ENCODE results near the gene KRT7.

Gene KRT7

GRCh38 chr12:52232674-52233461, at the start of gene KRT7:
TSS of gene KRT7 (plus strand) at chr12:52233243. CDS start at chr12:52233297, 54 bp downstream.
- no peak for DNase-seq (ENCODE audit: low read depth in 2 of 2)

- no peak for DNase-seq (ENCODE audit: low read depth in 2 of 2)
Measured at GRCh38 chr12:52183544-52183910, 49.5 kb upstream of the KRT7 start.

- DNase-seq (ENCODE audit: low read depth in 2 of 2): no peak
Measured at GRCh38 chr12:52183971-52184370, 49.1 kb upstream of the KRT7 start.

DNA sequence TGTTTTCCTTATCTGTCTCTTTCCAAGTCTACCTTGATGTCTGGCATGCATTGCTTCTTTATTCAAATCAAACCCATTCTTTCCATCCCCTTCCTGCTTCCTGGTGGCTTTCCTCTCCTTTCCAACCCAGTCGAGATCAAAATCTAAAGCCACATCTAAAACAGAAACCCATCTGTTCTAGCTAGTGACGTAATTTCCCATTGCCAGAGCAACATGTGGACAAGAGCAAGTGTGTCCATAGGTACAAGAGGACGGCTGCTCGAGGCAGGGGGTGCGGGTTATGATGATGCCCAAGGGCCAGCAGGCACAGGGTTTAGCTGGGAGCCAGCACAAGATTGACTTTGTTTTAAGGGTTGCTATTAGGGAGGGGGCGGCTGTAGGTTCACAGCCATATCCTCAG, 48.2 kb upstream of the KRT7 start:
- no peak for DNase-seq (ENCODE audit: low read depth in 2 of 2)

- DNase-seq (ENCODE audit: low read depth in 2 of 2): no peak
Measured at GRCh38 chr12:52185400-52185967, 47.6 kb upstream of the KRT7 start.

- DNase-seq (ENCODE audit: low read depth in 2 of 2): no peak
Measured at GRCh38 chr12:52186118-52186840, 46.8 kb upstream of the KRT7 start.

- no peak for DNase-seq (ENCODE audit: low read depth in 2 of 2)
Measured at GRCh38 chr12:52187206-52187605, 45.8 kb upstream of the KRT7 start.

DNA sequence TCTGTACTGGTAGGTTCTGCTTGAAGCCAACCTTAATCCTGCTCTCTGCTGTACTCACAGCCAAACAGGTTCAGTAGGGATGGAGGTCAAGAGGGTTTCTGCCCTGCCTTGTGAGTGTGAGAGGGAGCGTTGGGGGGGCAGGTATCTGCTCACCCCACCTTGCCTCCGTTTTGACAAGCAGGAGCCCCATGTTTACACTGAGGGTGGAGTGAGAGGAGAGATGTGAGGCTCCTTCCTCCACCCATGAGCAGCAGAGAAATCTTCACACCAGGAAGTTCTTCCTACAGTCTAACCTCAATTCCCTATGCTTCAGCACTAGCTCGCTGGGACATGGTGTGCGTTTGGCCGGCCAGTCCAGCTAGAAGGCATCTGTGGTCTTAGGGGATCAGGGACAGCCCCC, 45.4 kb upstream of the KRT7 start:
- no peak for DNase-seq (ENCODE audit: low read depth in 2 of 2)

GRCh38 chr12:52188658-52189057, 44.4 kb upstream of the KRT7 start:
- DNase-seq (ENCODE audit: low read depth in 2 of 2): no peak

- DNase-seq (ENCODE audit: low read depth in 2 of 2): no peak
Measured at GRCh38 chr12:52189376-52190174, 43.5 kb upstream of the KRT7 start.

DNA sequence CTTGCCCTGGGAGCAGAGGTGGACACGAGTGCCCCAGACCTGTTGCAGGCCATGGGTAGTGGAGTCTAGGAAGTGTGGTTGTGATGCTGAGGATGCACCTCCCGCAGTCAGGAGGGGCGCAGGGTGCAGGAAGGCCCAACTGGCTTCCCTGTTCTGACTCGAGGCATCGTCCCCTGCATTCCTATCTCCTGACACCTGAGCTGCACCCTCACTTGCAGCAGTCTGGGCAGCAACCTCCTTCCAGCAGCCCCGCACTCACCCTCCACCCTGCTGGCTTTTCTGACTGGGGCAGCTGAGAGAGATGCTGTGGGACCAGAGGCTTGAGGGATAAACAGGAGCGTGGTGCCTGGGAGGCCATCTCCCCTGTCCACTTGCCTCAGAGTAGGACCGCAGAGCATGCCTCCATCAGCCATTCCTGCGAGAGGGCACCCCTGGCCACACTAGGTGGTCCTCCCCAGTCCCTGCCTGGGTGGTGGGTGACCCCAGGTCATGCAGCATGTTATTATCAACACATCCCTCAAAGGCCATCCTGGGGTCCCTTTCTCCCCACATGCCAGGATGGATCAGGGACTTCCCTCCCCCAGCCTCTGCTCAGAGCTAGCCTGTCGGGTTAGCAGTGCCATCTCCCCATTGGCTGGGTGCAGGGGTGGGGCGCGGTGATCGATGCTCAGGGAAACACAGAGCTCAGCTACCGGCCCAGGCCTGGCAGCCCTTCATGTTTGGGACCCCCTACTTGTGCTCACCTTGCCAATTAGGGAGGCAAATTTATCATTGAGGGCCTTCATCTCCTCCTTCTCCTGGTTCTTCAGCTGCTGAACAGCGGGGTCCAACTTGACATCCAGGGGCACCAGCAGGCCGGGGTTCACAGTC, 41.9 kb upstream of the KRT7 start:
- DNase-seq (ENCODE audit: low read depth in 2 of 2): no peak

GRCh38 chr12:52191841-52192791, 40.9 kb upstream of the KRT7 start, which contains the start of gene KRT80:
TSS of gene KRT80 (minus strand) at chr12:52192014. CDS start at chr12:52191902, 112 bp downstream.
- no peak for DNase-seq (ENCODE audit: low read depth in 2 of 2)

- DNase-seq (ENCODE audit: low read depth in 2 of 2): no peak
Measured at GRCh38 chr12:52193532-52193931, 39.5 kb upstream of the KRT7 start.

DNA sequence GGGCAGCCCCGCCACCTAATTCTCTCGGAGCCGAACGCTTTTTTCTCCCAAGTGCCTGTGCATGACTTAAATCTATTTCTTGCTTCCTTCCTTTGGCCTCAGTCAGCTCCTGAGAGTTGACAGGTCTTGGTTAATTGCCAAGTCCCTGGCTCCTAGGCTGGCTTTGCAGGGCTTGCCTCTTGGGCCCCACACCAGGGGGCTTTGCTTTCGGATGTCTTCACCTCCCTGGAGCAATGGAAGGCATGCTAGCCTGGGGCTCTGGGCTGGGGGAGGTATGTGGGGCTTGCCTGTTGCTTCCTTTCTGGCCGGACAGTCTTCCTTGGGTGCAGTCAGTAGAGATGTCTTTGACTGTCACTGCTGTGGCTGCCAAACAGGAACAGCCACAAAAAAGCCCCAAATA, 39.1 kb upstream of the KRT7 start:
- no peak for DNase-seq (ENCODE audit: low read depth in 2 of 2)

GRCh38 chr12:52195065-52195730, 37.8 kb upstream of the KRT7 start:
- DNase-seq (ENCODE audit: low read depth in 2 of 2): no peak

- no peak for DNase-seq (ENCODE audit: low read depth in 2 of 2)
Measured at GRCh38 chr12:52197371-52198231, 35.4 kb upstream of the KRT7 start.

DNA sequence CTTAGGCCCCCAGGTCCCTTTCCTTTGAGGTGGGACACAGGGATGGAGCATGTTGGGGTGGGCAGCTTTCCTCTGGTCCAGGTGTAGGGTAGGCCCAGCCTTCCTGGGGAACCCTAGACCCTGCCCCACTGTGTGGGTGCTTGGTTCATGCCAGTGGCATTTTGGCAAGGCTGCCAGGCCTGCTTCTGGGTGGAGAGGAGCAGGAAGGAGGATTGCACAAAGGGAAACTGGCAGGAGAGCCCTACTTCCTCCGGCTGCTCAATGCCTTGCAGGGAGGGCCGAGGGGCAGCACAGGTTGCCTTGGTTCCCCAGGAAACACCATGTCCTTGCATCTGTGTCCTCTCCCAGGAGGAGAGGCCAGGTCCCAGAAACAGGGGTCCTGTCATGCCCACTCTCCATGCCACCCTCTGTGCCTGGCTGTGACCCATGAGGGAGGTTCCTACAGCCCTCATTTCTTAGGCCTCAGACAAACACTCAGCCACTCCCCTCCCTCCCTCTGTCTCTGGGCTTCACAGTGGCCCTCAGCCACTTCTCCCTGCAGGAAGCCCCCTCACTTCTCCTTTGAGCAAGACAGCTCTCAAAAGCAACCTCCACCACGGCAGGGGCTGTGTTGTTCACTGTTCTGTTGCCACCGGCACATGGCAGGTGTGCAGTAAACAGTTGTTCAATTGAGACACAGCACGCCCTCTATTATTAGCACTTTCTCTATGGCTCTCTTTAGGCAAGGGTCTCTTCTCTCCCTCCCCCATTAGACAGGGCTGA, 34.4 kb upstream of the KRT7 start:
- DNase-seq (ENCODE audit: low read depth in 2 of 2): no peak
